GM21447 (cell line): ENCODE data around the gene ALKBH6.
"Not testable (repeated sequence)": the region's sequence is repeated elsewhere in the genome, so short reads cannot be mapped to it uniquely, and the experiment has no call there.

Source experiments
- ATAC-seq: cut with Tn5 transposase; IDR thresholded peaks from one replicate; pipeline ENCODE4 v1.9.1; 2021; ENCODE audit not compliant: unreplicated experiment

ALKBH6 gene

DNA sequence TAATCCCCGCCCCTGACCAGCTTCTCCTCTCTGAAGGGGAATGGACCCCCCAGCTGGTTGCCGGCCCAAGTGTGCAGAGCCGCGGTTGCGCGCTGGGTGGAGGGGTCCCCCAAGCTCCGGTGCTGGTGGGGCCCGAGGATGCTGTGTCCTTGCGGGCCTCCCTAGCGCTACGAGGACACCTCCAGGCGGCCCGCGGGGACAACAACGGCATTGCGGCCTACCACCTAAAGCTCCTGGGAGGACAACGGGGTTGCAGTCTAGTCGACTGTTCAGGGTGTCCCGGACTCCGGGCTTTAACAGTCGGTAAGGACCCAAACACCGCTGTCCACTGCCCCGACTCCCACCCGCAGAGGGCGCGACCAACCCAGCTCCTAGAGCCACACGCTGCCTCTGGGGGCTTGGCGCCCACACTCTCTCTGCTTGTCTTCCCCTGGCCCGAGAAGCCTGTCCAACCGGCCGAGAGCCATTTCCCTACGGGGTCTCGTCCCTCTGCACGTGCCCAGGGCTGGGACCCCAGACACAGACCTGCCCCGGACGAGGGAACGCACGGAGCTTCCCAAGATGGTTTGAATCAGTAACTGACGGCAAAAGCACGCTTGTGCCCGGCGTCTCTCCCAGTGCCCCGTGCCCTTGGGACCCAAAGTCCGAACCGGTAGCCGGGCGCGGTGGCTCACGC is 20.0 kb downstream of the ALKBH6 start:
- no peak for ATAC-seq

DNA sequence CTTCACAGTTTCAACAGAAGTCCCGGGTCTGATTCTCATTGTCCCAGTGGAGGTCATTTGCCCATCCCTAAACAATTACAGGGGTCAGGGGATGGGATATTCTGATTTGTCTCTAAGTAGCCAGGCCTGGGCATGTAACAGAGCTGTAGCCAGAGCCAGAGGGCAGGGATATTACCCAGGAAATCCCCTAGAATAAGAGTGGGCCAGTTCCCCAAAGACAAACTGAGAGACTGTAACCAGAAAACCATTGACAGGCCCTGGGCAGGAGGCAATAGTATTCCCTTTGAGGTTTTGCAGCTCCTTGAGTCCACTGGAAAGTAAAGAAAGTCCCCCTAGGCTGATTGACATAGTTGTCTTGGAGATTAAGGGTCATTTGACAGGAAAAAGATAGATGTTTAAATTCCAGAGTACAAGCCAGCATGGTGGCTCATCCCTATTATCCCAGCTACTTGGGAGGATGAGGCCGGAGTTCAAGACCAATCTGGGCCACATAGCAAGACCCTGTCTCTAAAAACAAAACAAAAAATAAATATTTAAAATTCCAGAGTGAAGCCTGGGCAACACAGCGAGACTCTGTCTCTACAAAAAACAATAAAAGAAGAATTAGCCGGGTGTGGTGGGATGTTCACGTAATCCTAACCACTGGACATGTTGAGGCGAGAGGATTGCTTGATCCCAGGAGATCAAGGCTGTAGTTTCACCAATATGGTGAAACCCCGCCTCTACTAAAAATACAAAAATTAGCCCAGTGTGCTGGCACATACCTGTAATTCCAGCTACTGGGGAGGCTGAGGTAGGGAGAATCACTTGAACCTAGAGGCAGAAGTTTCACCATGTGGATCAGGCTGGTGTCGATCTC is 20.9 kb downstream of the ALKBH6 start:
- no peak for ATAC-seq

DNA sequence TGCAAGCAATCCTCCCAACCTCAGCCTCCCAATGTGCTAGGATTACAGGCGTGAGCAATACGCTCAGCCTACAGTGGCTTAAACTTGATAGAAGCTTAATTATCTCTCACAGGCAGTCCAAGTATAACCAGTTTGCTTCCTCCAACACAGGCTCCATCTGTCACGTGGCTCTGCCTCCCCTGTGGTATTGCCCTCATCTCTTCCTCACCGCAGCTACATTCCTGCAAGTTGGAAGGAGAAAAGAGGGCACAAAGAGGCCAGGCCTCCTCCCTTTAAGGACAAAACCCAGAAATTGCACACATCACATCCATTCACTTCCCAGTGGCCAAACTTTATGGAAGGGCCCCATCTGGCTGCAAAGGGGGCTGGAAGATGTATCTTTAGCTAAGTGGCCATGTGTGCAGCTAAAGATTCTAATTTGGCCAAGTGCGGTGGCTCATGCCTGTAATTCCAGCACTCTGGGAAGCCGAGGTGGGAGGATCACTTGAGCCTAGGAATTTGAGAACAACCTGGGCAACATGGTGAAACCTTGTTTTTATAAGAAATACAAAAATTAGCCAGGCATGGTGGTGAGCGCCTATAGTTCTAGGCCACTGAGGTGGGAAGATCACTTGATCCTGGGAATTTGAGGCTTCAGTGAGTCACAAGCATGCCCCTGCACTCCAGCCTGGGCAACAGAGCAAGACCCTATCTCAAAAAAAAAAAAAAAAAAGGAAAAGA is 22.1 kb downstream of the ALKBH6 start:
- no peak for ATAC-seq

DNA sequence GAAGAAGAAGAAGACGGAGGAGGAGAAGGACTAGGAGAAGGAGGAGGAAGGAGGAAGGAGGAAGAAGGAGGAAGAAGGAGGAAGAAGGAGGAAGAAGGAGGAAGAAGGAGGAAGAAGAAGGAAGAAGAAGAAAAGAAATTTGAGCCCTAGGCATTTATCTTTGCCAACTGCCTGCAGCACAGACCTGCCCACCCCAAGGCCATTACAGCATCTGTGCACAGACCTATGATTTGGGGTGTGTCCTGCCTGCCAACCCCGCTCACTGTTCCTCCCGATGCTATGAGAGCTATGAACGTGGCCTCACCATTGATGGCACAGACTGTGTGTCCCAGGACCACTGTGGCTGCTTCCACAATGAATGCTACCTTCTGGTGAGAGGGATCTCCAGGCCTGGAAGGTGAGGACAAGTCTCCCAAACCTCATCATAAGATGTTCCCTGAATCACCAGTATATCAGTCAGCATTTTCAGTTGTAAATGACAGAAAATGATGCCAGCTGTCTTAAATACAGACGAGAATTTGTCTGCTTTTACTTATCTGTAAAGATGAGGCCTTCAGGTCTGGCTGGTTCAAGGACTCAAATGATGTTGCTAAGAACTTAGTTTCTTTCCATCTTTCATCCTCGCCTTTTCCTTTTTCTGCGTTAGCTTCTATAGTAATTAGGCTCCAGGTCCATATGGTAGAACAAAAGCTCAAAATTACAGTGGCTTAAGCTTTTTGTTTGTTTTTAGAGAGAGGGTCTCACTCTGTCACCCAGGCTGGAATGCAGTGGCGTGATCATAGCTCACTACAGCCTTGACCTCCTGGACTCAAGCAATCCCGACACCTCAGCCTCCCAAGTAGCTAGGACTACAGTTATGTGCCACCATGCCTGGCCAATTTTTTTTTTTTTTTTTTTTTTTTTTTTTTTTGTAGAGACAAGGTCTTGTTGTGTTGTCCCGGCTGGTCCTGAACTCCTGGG is 23.0 kb downstream of the ALKBH6 start:
- no peak for ATAC-seq

DNA sequence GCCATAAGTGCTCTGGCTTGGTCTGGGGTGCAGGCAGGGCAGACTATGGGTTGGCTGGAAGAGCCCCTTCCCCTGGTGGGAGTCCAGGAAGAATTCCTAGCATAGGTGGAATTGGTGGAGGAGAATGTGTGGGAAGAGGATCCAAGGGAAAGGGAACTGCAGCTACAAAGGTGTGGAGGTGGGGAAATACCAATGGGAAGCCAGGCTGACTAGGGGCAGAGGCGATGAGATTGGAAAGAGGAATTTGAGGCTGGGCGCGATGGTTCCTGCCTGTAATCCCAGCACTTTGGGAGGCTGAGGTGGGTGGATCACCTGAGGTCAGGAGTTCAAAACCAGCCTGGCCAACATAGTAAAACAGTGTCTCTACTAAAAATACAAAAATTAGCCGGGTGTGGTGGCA is 23.9 kb downstream of the ALKBH6 start:
- no peak for ATAC-seq

DNA sequence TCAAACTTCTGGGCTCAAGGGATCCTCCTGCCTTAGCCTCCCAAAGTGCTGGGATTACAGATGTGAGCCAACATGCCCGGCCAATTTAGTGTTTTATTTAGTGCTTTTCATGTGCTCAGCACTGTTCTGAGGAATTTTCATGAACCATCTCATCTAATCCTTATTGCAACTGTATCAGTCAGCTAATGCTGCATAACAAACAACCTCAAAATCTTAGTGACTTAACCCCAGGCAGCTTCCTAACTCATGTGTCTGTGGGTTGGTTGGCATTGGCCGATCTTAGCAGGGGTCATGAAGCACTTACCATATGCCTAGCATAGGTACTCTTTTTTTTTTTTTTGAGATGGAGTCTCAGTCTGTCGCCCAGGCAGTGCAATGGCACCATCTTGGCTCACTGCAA is 25.2 kb downstream of the ALKBH6 start:
- ATAC-seq: no peak

DNA sequence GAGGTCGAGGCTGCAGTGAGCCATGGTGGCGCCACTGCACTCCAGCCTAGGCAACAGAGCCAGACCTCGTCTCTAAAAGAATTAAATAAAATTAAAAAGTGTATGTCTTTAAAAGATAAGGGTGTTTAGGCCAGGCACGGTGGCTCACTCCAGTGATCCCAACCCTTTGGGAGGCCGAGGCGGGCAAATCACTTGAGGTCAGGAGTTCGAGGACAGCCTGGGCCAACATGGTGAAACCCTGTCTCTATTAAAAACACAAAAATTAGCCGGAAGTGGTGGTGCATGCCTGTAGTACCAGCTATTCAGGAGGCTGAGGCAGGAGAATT is 26.5 kb downstream of the ALKBH6 start:
- no peak for ATAC-seq

DNA sequence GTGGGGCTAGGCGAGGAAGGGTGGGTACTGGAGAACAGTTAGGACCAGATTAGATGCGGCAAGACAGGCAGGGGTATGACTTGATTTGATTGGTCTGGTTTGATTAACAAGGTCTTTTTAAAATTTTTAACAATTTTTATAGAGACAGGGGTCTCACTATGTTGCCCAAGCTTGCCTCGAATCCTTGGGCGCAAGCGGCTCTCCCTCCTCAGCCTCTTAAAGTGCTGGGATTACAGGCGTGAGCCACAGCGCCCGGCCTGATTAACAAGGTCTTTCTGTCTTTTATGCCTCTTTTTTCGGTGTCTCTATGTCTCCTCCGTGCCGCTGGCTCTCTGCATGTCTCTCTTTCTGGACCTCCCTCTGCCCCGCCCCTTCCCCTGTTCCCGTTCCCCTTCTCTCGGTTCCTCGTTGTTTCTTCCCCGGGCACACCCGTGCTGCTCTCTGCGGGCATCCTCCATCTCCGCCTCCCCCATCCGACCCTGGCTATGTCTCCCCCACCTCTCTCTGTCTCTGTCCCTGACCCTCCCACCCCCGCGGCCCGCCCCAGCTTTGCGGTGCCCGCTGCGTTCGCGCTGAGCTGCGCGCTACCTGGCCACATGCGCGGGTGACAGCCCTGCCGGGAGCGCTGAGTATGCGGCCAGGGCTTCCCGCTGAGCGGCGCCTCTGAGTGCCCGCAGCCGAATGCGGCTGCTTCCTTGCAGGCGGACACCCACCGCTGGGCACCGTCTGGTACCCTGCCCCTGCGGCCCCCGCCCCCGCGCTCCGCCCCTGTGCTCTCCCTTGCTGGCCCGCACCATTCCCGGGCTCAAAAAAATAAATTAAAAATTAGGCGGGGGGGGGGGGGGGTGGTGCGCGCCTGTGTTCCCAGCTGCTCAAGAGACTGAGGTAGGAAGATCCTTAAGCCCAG is 27.1 kb downstream of the ALKBH6 start:
- no peak for ATAC-seq

DNA sequence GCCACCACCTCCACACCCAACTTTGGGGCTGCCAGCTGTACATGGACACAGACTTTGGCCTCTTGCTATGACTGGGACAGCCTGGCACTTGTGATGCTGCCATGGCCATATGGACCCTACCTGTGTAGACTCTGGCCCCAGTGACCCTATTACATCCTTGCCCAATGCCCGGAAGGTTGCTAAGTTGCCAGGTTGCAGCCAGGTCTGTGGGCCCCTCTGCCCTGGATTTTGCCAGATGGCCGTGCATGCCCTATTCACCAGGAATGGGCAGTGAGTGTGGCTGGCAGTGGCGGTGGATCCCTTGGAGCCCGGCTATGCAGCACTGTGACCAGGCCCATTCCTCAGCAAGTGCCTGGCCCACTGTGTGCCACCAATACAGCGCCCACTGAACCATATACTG is 27.9 kb downstream of the ALKBH6 start:
- ATAC-seq: no peak

DNA sequence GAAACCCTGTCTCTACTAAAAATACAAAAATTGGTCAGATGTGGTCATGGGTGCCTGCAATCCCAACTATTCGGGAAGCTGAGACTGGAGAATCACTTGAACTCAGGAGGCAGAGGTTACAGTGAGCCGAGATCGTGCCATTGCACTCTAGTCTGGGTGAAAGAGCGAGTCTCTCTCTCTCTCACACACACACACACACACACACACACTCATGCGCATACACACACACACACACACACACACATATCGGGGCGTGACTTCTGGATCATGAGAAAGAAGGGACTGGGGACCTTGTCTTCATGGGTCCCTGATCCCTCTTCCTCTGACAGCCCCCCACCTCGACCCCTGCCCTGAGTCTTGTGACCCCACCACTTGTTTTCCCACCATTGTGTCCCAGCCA is 30.8 kb downstream of the ALKBH6 start:
- no peak for ATAC-seq

DNA sequence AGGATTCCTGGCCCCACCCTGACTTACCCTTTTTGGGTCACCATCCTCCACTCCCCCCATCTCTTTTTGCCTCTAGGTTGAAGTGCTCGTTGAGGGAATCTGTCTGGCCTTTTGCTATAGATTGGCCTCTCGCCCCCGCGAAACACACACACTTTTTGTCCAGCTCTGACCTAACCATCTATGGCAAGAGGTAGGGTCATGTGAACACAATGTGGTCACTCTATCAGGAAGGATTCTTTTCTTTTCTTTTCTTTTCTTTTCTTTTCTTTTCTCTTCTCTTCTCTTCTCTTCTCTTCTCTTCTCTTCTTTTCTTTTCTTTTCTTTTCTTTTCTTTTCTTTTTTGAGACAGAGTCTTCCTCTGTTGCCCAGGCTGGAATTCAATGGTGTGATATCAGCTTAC is 33.0 kb downstream of the ALKBH6 start:
- not testable (repeated sequence) for ATAC-seq

DNA sequence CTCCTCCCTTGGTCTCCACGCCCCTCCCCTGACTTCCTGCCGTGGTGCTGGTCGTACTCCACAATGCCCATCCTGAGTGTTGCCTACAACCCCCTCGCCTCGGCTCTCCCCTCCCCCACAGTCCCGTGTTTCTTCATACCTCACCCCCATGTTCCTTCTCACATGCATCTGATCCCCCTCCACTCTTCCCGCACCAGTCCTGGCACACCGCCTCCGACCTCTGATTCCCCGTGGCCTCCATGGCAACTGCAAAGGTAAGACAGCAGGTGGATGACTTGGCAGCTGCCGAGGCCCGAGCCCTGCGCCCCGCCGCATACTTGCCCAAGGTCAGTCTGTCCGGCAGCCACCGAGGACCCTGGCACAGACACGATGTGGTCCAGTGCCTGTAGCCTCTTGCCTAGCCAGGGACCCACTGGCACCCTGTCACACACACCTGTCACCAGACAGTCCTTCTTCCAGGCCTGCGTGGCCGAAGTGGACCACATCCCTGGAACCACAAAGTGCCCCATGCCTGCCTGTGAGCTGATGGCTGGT is 35.1 kb downstream of the ALKBH6 start:
- ATAC-seq: no peak

DNA sequence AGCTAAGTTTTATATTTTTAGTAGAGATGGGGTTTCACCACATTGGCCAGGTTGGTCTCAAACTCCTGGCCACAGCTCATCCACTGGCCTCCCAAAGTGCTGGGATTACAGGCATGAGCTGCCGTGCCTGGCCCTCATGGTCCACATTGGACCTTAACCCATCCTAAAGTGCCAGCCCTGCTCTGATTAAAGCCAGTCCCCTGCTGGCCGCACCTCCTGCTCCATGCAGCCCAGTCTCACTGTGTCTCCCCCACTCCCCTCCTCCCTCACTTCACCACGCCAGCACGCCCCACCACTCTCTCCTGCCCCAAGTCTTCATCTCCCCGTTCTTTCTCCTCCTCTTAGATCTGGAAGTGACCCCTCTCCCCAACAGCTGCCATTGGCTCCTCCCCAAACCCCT is 35.7 kb downstream of the ALKBH6 start:
- ATAC-seq: no peak

DNA sequence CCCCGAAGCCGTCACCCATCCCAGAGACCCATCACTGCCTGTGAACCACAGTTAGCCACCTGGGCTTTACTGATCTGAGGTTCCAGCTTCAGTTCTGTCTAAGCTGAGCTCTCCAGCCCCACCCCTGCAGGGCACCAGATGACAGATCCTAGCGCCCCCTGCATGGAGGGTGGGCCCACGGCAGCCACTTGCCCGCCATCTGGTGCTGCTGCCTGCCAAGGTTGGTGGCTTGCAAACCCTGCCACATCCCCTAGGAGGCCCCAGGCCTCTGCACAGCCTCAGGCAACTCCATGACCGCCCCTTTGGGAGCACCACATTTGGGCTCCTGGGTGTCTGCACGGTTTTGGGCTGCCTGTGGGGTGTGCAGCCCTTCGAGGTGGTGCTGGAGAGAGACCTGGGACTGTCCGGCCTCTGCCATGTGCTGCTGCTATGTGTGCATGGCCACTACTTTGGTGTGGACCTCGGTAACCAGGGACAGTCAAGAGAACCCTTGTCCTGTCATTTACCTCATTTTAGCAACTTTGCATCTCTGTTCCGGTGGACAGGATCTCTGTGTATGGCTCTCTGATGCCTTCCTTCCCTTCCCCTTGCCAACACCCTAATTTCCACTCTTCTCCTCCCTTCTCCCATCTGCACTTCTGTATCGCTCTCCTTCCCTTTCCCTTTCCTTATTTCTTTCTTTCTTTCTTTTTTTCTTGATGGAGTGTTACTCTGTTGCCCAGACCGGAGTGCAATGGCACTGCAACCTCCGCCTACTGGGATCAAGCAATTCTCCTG is 36.4 kb downstream of the ALKBH6 start:
- no peak for ATAC-seq

DNA sequence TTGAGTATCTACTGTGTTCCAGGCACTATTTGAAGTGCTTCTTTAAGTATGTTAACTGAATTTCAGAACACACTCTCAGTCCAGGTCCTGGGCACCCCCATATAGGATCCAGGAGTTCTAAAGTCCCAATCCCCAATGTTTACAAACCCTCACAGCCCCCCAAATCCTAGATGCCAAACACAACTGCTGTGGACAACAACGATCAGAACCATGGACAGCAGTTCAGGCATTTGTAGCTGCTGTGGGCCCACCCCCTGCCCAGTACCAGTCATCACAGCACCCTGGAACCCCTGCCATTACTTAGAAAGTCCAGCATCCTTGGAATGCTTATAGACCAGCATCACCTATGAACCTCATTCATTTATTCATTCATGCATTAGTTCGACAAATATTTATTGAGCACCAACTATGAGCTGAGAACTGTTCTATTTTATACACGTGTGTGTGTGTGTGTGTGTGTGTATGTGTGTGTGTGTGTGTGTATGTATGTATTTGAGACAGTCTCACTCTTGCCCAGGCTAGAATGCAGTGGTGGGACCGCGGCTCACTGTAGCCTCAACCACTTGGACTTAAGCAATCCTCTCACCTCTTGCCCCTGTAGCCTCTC is 38.3 kb downstream of the ALKBH6 start:
- ATAC-seq: no peak

DNA sequence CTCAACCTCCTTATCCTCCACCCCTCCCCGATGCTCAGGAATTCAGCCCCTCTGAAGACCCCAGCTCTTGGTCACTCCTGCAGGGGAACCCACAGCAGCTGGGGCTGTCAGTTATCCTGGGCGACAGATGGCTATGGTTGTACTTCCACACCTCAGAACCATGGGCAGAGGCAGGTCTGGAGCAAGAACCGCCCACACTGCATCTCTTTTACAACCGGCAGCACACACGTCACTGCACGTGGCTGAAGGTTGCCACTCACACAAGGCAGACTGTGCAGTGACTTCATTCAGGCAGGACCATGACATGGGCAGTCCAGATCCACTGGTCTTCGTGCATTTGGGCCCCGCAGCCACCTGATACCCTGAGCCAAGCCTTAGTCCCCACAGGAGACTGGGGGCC is 40.5 kb downstream of the ALKBH6 start:
- no peak for ATAC-seq

DNA sequence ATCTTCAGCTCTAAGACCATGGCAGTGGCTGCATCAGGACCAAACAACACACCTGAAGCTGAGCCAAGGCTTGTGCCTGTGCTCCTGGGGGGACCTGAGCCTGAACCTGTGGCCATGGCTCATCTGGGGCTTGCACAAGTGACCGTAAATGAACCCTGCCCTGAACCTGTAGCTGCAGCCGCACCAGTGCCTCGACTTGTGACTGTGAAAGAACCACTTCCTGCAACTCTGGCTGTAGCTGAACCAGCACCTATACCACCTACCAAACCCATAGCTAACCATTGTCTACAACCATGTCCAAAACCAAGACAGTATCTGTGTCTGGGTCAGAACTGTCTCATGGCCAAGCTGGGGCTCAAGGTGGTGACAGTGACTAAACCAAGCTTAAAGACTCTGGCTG is 47.2 kb downstream of the ALKBH6 start:
- no peak for ATAC-seq

DNA sequence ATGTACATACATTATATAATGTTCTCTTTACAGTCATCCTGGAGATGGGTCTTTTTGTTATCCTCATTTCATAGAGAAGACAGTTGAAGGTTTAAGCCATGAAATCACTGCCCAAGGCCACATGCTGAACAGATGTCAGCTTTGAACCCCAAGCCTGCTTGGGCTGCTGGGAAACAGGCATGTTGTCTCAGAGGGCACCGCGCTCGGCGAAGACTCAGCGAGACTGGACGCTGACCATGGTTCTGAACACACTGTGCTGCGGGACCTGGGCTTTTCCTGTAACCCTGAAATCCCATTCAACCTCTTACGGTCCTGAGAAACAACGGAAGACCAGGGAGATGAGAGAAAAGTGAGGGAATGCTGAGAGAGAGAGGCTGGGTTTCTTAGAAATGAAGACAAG is 50.5 kb downstream of the ALKBH6 start:
- ATAC-seq: no peak
